Testis (tissue), 3 donors: ENCODE results near the gene PGAM4. TPM values are rescaled to one million over a fixed set of nuclear protein-coding genes. Genes with fewer than 3 reads are reported as not detected.
"Not testable (repeated sequence)": the region's sequence is repeated elsewhere in the genome, so short reads cannot be mapped to it uniquely, and the experiment has no call there.

ENCODE experiments used
- DNase-seq: peaks from one replicate; pipeline ENCODE4 v3.0.0-alpha.2; 2019
- H3K27ac ChIP-seq, 2 donors: fragments of 200-600 bp; sonication (generic); one replicate each; pipeline ENCODE4 v1.5.1; 2019
- H3K27me3 ChIP-seq: fragments of 200-600 bp; sonication (generic); one replicate; pipeline ENCODE4 v1.5.1; 2019
- H3K36me3 ChIP-seq: fragments of 200-600 bp; sonication (generic); one replicate; pipeline ENCODE4 v1.5.1; 2017; ENCODE audit warnings: low read depth; ENCODE audit errors: missing control alignments
- H3K4me1 ChIP-seq: fragments of 200-600 bp; sonication (generic); one replicate; pipeline ENCODE4 v1.5.1; 2019
- H3K4me3 ChIP-seq, 2 donors: fragments of 200-600 bp; sonication (generic); one replicate each; pipeline ENCODE4 v1.5.1; 2017 to 2019
- H3K9me3 ChIP-seq: fragments of 200-600 bp; sonication (generic); one replicate; pipeline ENCODE4 v1.5.1; 2017
- POLR2A ChIP-seq: fragments of 450-650 bp; IDR thresholded peaks from one replicate; pipeline ENCODE4 v1.6.1; 2017; ENCODE audit warnings: antibody characterized with exemption, mild to moderate bottlenecking, moderate library complexity
- WGBS, 2 donors: methylation state at CpG; one replicate each; pipeline ENCODE4 v1.1.5; 2018; 5-methylcytosine and 5-hydroxymethylcytosine counted together
- intact Hi-C: fragments of 100-400 bp; cut with DNase I; formaldehyde crosslinking; loops from one replicate; pipeline ENCODE4 v1.15.1; 2023; ENCODE audit warnings: low total_unique reads
- polyA plus RNA-seq: library from polyadenylated mRNA; stranded (reverse); fragments of 350-450 nt; fragmentation: Illumina TruSeq; extraction: RNeasy Lipid Tissue Mini Kit (QIAGEN cat#74804); gene quantifications from one replicate; pipeline ENCODE4 v1.2.3, GENCODE V29; 2014; ENCODE audit warnings: low read depth, low replicate concordance; ENCODE audit not compliant: insufficient read depth
- total RNA-seq, 2 donors: library from RNA; depleted of rRNA; stranded (reverse); fragments of >200 nt; gene quantifications; one replicate each; pipeline ENCODE4 v1.2.3, GENCODE V29; 2016
- TF ChIP-seq, protein P1 (sequence below), 3 experiments: fragments of 450-650 bp in 2 of 3; fragments of 200-600 bp in 1 of 3; sonication (generic) in 1 of 3; IDR thresholded peaks; one replicate each; pipeline ENCODE4 v1.5.1; 2016 to 2019; ENCODE audit warnings: antibody characterized with exemption in 3 of 3, mild to moderate bottlenecking in 2 of 3, moderate library complexity in 1 of 3

The PGAM4 gene
- total and polyA plus RNA-seq, 3 donors from 2014 or later = 0.87 TPM; not detected in 2

GRCh38 chrX:77946571-77946970 lies 22.9 kb downstream of the PGAM4 start:
- Histone ChIP-seq H3K27ac (no peak overlapping the region), H3K36me3 (no peaks in the 10 kb centered on the region), H3K4me3 (no peak overlapping the region), H3K4me1 (no peaks in the 10 kb centered on the region), H3K9me3 (no peaks in the 10 kb centered on the region), H3K27me3 (no peaks in the 10 kb centered on the region)
- 93 to 96% methylated on average over 2 of the region's 2 CpGs for WGBS, 2 donors
- no peak for DNase-seq
- intact Hi-C loops = no loop called here
- TF ChIP-seq, protein P1, sequence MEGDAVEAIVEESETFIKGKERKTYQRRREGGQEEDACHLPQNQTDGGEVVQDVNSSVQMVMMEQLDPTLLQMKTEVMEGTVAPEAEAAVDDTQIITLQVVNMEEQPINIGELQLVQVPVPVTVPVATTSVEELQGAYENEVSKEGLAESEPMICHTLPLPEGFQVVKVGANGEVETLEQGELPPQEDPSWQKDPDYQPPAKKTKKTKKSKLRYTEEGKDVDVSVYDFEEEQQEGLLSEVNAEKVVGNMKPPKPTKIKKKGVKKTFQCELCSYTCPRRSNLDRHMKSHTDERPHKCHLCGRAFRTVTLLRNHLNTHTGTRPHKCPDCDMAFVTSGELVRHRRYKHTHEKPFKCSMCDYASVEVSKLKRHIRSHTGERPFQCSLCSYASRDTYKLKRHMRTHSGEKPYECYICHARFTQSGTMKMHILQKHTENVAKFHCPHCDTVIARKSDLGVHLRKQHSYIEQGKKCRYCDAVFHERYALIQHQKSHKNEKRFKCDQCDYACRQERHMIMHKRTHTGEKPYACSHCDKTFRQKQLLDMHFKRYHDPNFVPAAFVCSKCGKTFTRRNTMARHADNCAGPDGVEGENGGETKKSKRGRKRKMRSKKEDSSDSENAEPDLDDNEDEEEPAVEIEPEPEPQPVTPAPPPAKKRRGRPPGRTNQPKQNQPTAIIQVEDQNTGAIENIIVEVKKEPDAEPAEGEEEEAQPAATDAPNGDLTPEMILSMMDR (IDR thresholded peaks at IDR 0.05) = no peak
- TF ChIP-seq POLR2A = no peak

DNA sequence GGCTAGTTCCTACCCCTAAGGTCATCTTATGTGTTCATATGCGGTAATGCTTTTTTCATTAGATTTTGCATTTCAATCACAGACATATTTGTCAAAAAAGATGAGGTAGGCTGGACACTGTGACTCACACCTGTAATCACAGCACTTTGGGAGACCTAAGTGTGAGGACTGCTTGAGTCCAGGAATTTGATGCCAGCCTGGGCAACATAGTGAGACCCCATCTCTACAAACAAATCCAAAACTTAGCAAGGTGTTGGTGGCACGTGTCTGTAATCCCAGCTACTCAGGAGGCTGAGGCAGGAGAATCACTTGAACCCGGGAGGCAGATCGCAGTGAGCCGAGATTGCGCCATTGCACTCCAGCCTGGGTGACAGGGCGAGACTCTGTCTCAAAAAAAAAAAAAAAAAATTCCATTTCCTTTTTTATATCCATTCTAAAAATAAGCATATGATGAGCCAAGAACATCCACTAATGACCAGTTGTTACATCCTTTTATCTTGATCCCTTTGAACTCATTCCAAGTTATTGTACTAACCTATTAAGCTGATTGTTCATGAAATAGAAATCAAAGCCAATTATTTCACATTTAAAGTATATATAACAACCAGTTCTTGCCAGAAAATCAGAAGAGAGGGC lies 23.4 kb downstream of the PGAM4 start:
- no peak overlapping the region for H3K4me3 ChIP-seq
- TF ChIP-seq POLR2A = no peak
- TF ChIP-seq, protein P1 (IDR thresholded peaks at IDR 0.05) = no peak
- WGBS, 2 donors = 67 to 73% methylated on average over 7 of the region's 7 CpGs
- H3K9me3 ChIP-seq = no peaks in the 10 kb centered on the region
- no peak for DNase-seq
- no peak overlapping the region for H3K27ac ChIP-seq
- H3K27me3 ChIP-seq = no peaks in the 10 kb centered on the region
- no peaks in the 10 kb centered on the region for H3K36me3 ChIP-seq
- intact Hi-C loops = no loop called here
- H3K4me1 ChIP-seq = no peaks in the 10 kb centered on the region

GRCh38 chrX:77945031-77945430 lies 24.4 kb downstream of the PGAM4 start:
- H3K36me3 ChIP-seq, H3K27ac ChIP-seq, intact Hi-C loops, H3K27me3 ChIP-seq, H3K9me3 ChIP-seq, DNase-seq, H3K4me1 ChIP-seq, H3K4me3 ChIP-seq: not testable (repeated sequence)
- WGBS, 2 donors = 93 to 97% methylated on average over 6 of the region's 6 CpGs

GRCh38 chrX:77938083-77938680 lies 31.3 kb downstream of the PGAM4 start:
- H3K27ac ChIP-seq = no peak overlapping the region
- intact Hi-C loops = no loop called here
- H3K9me3 ChIP-seq = no peaks in the 10 kb centered on the region
- TF ChIP-seq, protein P1 (IDR thresholded peaks at IDR 0.05) = no peak
- no peak for TF ChIP-seq POLR2A
- no peaks in the 10 kb centered on the region for H3K27me3 ChIP-seq
- DNase-seq = no peak
- no peak overlapping the region for H3K4me3 ChIP-seq
- no peaks in the 10 kb centered on the region for H3K4me1 ChIP-seq
- H3K36me3 ChIP-seq = no peaks in the 10 kb centered on the region
- 87 to 91% methylated on average over 4 of the region's 4 CpGs for WGBS, 2 donors

DNA sequence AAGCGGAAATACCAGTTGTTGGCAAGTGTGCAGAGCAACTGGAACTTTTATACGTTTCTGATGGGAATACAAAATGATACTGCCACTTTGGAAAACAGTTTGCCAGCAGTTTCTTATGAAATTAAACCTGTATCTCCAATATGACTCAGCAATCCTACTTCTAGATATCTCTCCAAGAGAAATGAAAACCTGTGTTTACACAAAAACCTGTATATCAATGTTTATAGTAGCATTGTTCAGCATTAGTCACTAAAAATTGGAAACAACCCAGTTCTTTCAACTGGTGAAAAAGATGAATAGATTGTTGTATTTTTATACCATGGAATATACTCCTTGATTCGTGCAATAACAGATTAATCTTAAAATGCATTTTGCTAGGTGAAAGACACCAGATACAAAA lies 32.1 kb downstream of the PGAM4 start:
- Histone ChIP-seq H3K27ac (no peak overlapping the region), H3K4me1 (no peaks in the 10 kb centered on the region), H3K27me3 (no peaks in the 10 kb centered on the region), H3K9me3 (no peaks in the 10 kb centered on the region), H3K4me3 (no peak overlapping the region), H3K36me3 (no peaks in the 10 kb centered on the region)
- intact Hi-C loops = no loop called here
- 79 to 82% methylated on average over 3 of the region's 3 CpGs for WGBS, 2 donors
- DNase-seq = no peak
- no peak for TF ChIP-seq POLR2A
- TF ChIP-seq, protein P1 (IDR thresholded peaks at IDR 0.05) = no peak
